Activated CD4-positive, alpha-beta T cell treated with anti-CD3 and anti-CD28 coated beads, Interleukin-2, amount 50 U/mL, for 4 hours (primary cell): ENCODE measurements around the gene TFIP11.
A peak's percentile ranks its signal among the peaks of the same experiment; 100 is the strongest.

Experiments
- DNase-seq, 2 experiments: peaks; one replicate each; pipeline ENCODE4 v3.0.0-alpha.2; 2020

The TFIP11 gene

GRCh38 chr22:26512149-26512793 is at the start of gene TFIP11:
Gene TFIP11, minus strand, starts transcription at chr22:26512473. Its CDS starts 2,201 bp downstream, at chr22:26510272.
- DNase-seq = peak; percentile 86 to 88

- no peak for DNase-seq
Observed at GRCh38 chr22:26561756-26562417, 49.6 kb upstream of the TFIP11 start.

- no peak for DNase-seq
Observed at GRCh38 chr22:26559961-26560575, 47.8 kb upstream of the TFIP11 start.

- no peak for DNase-seq
Observed at GRCh38 chr22:26558248-26558895, 46.1 kb upstream of the TFIP11 start.

- DNase-seq = no peak
Observed at GRCh38 chr22:26556904-26557303, 44.6 kb upstream of the TFIP11 start.

- DNase-seq = no peak
Observed at GRCh38 chr22:26555478-26555877, 43.2 kb upstream of the TFIP11 start.

GRCh38 chr22:26554956-26555355 is 42.7 kb upstream of the TFIP11 start:
- DNase-seq = no peak

GRCh38 chr22:26553056-26553752 is 40.9 kb upstream of the TFIP11 start:
- DNase-seq = no peak

- DNase-seq = no peak
Observed at GRCh38 chr22:26552466-26552865, 40.2 kb upstream of the TFIP11 start.

- no peak for DNase-seq
Observed at GRCh38 chr22:26551568-26551967, 39.3 kb upstream of the TFIP11 start.

- DNase-seq = no peak
Observed at GRCh38 chr22:26550498-26551033, 38.3 kb upstream of the TFIP11 start.

- no peak for DNase-seq
Observed at GRCh38 chr22:26549902-26550497, 37.7 kb upstream of the TFIP11 start.

- no peak for DNase-seq
Observed at GRCh38 chr22:26548984-26549383, 36.7 kb upstream of the TFIP11 start.

GRCh38 chr22:26548303-26548702 is 36.0 kb upstream of the TFIP11 start:
- DNase-seq = no peak

- DNase-seq = no peak
Observed at GRCh38 chr22:26547837-26548236, 35.6 kb upstream of the TFIP11 start.

- peak in 1 of 2 experiments; percentile 2 for DNase-seq
Observed at GRCh38 chr22:26547426-26547825, 35.2 kb upstream of the TFIP11 start.

GRCh38 chr22:26546282-26546681 is 34.0 kb upstream of the TFIP11 start:
- DNase-seq = no peak

- no peak for DNase-seq
Observed at GRCh38 chr22:26545827-26546226, 33.6 kb upstream of the TFIP11 start.

- DNase-seq = no peak
Observed at GRCh38 chr22:26545385-26545784, 33.1 kb upstream of the TFIP11 start.

GRCh38 chr22:26544489-26544888 is 32.2 kb upstream of the TFIP11 start:
- DNase-seq = no peak

- DNase-seq = no peak
Observed at GRCh38 chr22:26542831-26543230, 30.6 kb upstream of the TFIP11 start.

- DNase-seq = no peak
Observed at GRCh38 chr22:26541167-26541819, 29.0 kb upstream of the TFIP11 start.
